ENCODE measurements around the gene DCAF4. TPM values are rescaled to one million over a fixed set of nuclear protein-coding genes. Genes with fewer than 3 reads are reported as not detected.
A peak's percentile ranks its signal among the peaks of the same experiment; 100 is the strongest.

The DCAF4 gene
- total RNA-seq, 1 donor from 2014 or later = 6.9 TPM

GRCh38 chr14:72894623-72895378 is 31.5 kb upstream of the DCAF4 start:
- Histone ChIP-seq H3K4me1 (peaks cover 47% of the 10 kb centered on the region), H3K36me3 (no peaks in the 10 kb centered on the region), H3K27ac (replicated peaks) (peak overlapping the region; percentile 90), H3K9me3 (replicated peaks) (no peaks in the 10 kb centered on the region), H3K27me3 (ENCODE audit: low read depth) (peaks cover 15% of the 10 kb centered on the region), H3K4me3 (peak overlapping the region; percentile 78)
- TF ChIP-seq, protein P1, sequence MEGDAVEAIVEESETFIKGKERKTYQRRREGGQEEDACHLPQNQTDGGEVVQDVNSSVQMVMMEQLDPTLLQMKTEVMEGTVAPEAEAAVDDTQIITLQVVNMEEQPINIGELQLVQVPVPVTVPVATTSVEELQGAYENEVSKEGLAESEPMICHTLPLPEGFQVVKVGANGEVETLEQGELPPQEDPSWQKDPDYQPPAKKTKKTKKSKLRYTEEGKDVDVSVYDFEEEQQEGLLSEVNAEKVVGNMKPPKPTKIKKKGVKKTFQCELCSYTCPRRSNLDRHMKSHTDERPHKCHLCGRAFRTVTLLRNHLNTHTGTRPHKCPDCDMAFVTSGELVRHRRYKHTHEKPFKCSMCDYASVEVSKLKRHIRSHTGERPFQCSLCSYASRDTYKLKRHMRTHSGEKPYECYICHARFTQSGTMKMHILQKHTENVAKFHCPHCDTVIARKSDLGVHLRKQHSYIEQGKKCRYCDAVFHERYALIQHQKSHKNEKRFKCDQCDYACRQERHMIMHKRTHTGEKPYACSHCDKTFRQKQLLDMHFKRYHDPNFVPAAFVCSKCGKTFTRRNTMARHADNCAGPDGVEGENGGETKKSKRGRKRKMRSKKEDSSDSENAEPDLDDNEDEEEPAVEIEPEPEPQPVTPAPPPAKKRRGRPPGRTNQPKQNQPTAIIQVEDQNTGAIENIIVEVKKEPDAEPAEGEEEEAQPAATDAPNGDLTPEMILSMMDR (IDR thresholded peaks at IDR 0.05; ENCODE audit: borderline replicate concordance) = no peak
- intact Hi-C loops (cut with micrococcal nuclease) = loop anchor here (10.0 kb wide), 1 partner anchor 80 kb away; no protein-coding TSS in a partner anchor
- DNase-seq = peak; percentile 24

DNA sequence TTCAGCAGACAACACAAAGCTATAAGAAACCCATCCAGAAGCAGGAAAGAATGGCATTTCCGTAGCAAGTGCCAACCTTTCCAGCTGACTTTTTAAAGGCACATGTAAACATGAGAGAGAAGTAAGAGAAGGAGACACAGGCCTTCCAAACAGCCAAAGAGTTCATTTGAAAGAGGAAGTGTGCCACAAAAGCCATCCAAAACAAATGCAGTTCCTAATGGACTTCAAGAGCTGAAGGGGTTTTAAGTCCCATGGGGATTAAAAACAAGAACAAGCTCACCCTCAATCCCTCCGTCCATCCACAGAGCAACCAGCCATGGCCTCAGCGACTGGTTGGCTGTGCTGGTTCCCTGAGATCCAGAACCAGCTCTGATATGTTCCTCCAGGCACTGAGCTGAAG is 27.8 kb upstream of the DCAF4 start:
- Histone ChIP-seq H3K27ac (replicated peaks) (no peak overlapping the region), H3K4me3 (no peak overlapping the region), H3K27me3 (ENCODE audit: low read depth) (no peaks in the 10 kb centered on the region), H3K9me3 (replicated peaks) (no peaks in the 10 kb centered on the region), H3K36me3 (no peaks in the 10 kb centered on the region), H3K4me1 (peaks cover 26% of the 10 kb centered on the region)
- TF ChIP-seq, protein P1 (IDR thresholded peaks at IDR 0.05; ENCODE audit: borderline replicate concordance) = no peak
- intact Hi-C loops (cut with micrococcal nuclease) = loop anchor here (10.0 kb wide), 1 partner anchor 84 kb away; no protein-coding TSS in a partner anchor
- DNase-seq = no peak

DNA sequence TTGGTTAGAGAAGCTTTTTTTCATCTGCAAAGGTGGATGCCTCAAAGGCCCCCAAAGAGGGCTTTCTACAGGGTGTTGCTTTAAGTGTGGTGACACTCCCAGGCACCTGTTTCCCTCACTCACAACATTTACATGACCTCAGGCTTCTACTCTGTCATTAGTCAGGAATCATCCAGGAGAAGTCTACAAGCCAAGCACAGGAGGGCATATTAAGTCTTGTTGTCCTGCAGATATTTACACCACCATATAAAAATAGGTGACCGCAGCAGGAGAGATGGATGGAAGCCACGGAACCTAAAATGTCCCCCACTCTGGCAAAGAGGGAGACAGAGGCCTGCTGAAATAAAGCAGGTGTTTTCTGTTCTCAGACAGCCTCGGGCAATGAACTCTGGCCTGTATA is 24.9 kb upstream of the DCAF4 start:
- intact Hi-C loops (cut with micrococcal nuclease) = no loop called here
- TF ChIP-seq, protein P1 (IDR thresholded peaks at IDR 0.05; ENCODE audit: borderline replicate concordance) = no peak
- Histone ChIP-seq H3K4me1 (peaks cover 15% of the 10 kb centered on the region), H3K27me3 (ENCODE audit: low read depth) (no peaks in the 10 kb centered on the region), H3K9me3 (replicated peaks) (no peaks in the 10 kb centered on the region), H3K4me3 (no peak overlapping the region), H3K36me3 (no peaks in the 10 kb centered on the region), H3K27ac (replicated peaks) (peak overlapping the region; percentile 11)
- DNase-seq = no peak

- H3K4me3 ChIP-seq = no peak overlapping the region
- TF ChIP-seq, protein P1 (IDR thresholded peaks at IDR 0.05; ENCODE audit: borderline replicate concordance) = no peak
- no peaks in the 10 kb centered on the region for H3K36me3 ChIP-seq
- H3K9me3 ChIP-seq (replicated peaks) = no peaks in the 10 kb centered on the region
- DNase-seq = no peak
- H3K4me1 ChIP-seq = peaks cover 28% of the 10 kb centered on the region
- no peak overlapping the region for H3K27ac ChIP-seq (replicated peaks)
- no peaks in the 10 kb centered on the region for H3K27me3 ChIP-seq (ENCODE audit: low read depth)
- intact Hi-C loops (cut with micrococcal nuclease) = no loop called here
Observed at GRCh38 chr14:72902801-72903530, 23.3 kb upstream of the DCAF4 start.

DNA sequence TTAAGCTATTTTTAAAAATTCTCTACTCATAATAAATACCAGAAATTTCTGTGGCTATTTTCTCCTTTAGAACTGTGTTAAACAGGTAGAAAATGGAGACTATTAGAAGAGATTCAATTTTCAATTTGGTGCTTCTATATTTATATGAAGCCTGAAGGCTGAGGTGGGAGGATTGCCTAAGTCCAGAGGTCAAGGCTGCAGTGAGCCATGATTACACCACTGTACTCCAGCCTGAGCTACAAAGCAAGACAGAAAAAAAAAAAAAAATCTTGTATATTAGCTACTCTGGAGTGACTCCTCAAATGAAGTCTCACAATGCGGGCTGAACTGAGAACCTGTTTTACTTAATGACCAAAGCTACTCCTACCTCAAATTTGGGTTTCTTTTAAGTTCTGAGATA is 22.5 kb upstream of the DCAF4 start:
- Histone ChIP-seq H3K4me3 (no peak overlapping the region), H3K27ac (replicated peaks) (no peak overlapping the region), H3K9me3 (replicated peaks) (no peaks in the 10 kb centered on the region), H3K36me3 (no peaks in the 10 kb centered on the region), H3K27me3 (ENCODE audit: low read depth) (no peaks in the 10 kb centered on the region), H3K4me1 (peaks cover 35% of the 10 kb centered on the region)
- intact Hi-C loops (cut with micrococcal nuclease) = loop anchor here (2.0 kb wide), 1 partner anchor 387 kb away; no protein-coding TSS in a partner anchor
- TF ChIP-seq, protein P1 (IDR thresholded peaks at IDR 0.05; ENCODE audit: borderline replicate concordance) = no peak
- DNase-seq = no peak
